Spinal cord (tissue), 10 donors: ENCODE results near the gene ZNF521. TPM values are rescaled to one million over a fixed set of nuclear protein-coding genes. Genes with fewer than 3 reads are reported as not detected.

Source experiments
- DNase-seq, 6 donors: peaks; one replicate each; pipeline versions ENCODE4 v3.0.0 to v3.0.0-alpha.2; 2013 to 2015; ENCODE audit warnings: low spot score in 6 of 6, low read depth in 4 of 6
- H3K27ac ChIP-seq: one replicate; pipeline ENCODE4 v1.5.1; 2013; ENCODE audit warnings: low read depth, low read length, control low read depth
- H3K27me3 ChIP-seq: one replicate; pipeline ENCODE4 v1.6.1; 2013; ENCODE audit warnings: low read length; ENCODE audit not compliant: control insufficient read depth, insufficient read depth
- H3K36me3 ChIP-seq: one replicate; pipeline ENCODE4 v1.6.1; 2013; ENCODE audit warnings: low read length; ENCODE audit not compliant: control insufficient read depth, insufficient read depth
- H3K4me1 ChIP-seq: one replicate; pipeline ENCODE4 v1.6.1; 2013; ENCODE audit warnings: low read length; ENCODE audit not compliant: control insufficient read depth, insufficient read depth
- H3K4me3 ChIP-seq: one replicate; pipeline ENCODE4 v1.5.1; 2013; ENCODE audit warnings: low read depth, low read length, control low read depth
- H3K9me3 ChIP-seq: one replicate; pipeline ENCODE4 v1.6.1; 2013; ENCODE audit warnings: low read length; ENCODE audit not compliant: control insufficient read depth, insufficient read depth
- WGBS: methylation state at CpG from one replicate; pipeline ENCODE4 v1.1.5; 2013; ENCODE audit warnings: missing lambda C conversion rate; ENCODE audit not compliant: insufficient coverage; 5-methylcytosine and 5-hydroxymethylcytosine counted together
- polyA plus RNA-seq, 2 donors: library from polyadenylated mRNA; unstranded; fragments of 120-200 nt; gene quantifications; one replicate each; pipeline ENCODE4 v1.2.1, GENCODE V29; 2013; ENCODE audit not compliant: insufficient read length in 2 of 2
- total RNA-seq, 2 donors: library from RNA; depleted of rRNA in 1 of 2; stranded (reverse); fragments of 120-200 nt in 1 of 2; fragments of >200 nt in 1 of 2; gene quantifications; one replicate each; pipeline versions ENCODE4 v1.2.3 to v1.2.4, GENCODE V29; 2013 to 2014
- donor health status: healthy.

ZNF521 gene
- total and polyA plus RNA-seq, 4 donors: 54.8 to 64.4 (median 62.1) TPM

DNA sequence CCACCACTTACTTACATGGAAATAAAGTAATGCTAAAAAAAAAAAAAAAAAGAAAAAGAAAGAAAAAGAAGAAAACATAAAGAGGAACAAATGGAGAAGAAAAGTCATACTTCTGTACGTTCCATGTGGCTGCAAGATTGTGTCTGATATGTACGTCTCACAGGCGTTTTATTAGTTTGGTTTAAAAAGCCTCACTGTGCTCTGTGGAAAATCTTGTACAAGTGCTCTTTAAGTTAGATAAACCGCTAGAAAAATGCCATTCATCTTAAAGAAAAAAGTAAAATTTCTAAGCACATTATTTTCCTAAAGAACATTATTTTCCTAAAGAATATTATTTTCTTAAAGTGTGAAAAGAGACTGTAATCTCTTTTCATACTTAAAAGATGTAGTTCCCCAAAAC lies 165.1 kb downstream of the ZNF521 start:
- Histone ChIP-seq H3K4me1 (peaks cover 3% of the 10 kb centered on the region), H3K36me3 (no peaks in the 10 kb centered on the region), H3K27me3 (no peaks in the 10 kb centered on the region), H3K9me3 (no peaks in the 10 kb centered on the region), H3K27ac (no peak overlapping the region), H3K4me3 (no peak overlapping the region)
- no peak for DNase-seq
- WGBS: 60% methylated on average over 1 of the region's 4 CpGs

DNA sequence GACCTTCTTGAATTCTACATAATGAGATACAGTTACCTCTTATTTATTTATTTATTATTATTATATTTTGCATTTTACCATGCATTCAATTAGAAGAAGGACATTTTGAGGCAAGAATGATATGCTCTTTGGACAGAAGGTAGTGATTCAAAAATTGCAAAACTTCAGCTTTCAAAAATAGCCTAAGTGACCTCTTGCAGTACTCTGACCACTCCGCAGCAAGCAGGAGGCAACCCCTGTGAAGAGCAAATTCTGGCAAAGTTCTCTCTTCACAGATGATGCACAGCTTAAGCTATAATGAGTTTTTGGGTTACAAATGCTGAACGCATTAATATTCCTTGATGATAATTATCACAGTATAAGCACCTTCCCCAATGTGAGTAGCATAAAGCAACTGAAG lies 170.0 kb downstream of the ZNF521 start:
- H3K27ac ChIP-seq: no peak overlapping the region
- H3K27me3 ChIP-seq: no peaks in the 10 kb centered on the region
- H3K4me1 ChIP-seq: no peaks in the 10 kb centered on the region
- no peak overlapping the region for H3K4me3 ChIP-seq
- no peaks in the 10 kb centered on the region for H3K9me3 ChIP-seq
- no CpG with 5 or more reads among the region's 2 CpGs for WGBS
- no peak for DNase-seq
- no peaks in the 10 kb centered on the region for H3K36me3 ChIP-seq

DNA sequence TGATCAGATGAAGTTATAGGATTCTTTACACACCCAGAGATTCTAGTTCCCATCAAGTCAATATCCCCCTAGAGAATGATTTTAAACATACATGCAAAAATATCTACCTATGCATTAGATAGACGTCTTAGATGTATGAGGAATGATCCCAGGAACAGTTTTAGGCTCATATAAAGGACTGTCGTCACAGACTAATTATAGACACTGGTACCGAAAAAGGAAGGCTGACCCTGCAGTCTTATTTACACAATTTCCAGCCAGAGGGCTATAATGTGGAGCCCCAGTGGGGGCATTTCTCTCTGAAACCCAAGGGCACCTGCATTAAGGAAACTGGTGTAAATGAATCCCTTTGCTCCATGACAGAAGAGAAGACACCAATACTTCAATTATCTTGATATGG lies 170.4 kb downstream of the ZNF521 start:
- H3K27me3 ChIP-seq: no peaks in the 10 kb centered on the region
- no peaks in the 10 kb centered on the region for H3K36me3 ChIP-seq

DNA sequence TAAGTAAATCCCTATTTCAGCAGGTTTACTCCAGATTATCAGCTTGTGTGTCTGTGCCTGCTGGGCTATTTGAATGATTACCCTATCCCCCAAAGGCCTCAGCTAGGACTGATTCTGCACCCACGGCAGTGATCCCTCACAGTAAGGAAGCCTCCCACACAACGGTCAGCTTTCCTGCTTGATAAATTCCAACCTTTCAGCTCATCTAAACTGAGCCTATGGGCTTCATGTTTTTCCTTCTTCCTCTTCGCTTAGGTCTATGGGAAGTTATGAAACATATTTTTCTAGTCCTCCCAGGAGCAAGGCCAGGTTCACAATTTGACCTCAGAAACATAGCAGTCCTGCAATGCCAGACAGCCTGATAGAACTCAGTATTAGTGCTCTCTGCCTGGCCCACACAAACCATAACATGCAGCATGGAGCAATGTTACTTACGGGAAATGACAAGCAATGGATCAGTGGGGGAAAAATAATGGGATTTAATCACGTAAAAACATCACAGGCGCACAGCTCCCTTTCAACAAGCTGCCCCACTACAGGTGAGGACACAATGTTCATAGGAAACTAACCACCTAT lies 170.9 kb downstream of the ZNF521 start:
- no peak overlapping the region for H3K27ac ChIP-seq
- no peak for DNase-seq
- no peaks in the 10 kb centered on the region for H3K9me3 ChIP-seq
- no peaks in the 10 kb centered on the region for H3K27me3 ChIP-seq
- no peak overlapping the region for H3K4me3 ChIP-seq
- peaks cover 5% of the 10 kb centered on the region for H3K4me1 ChIP-seq
- H3K36me3 ChIP-seq: no peaks in the 10 kb centered on the region
- no CpG with 5 or more reads among the region's 6 CpGs for whole genome bisulfite sequencing

More for the DNA sequence above, 170.4 kb downstream of the ZNF521 start:
- Histone ChIP-seq H3K4me3 (no peak overlapping the region), H3K4me1 (peaks cover 3% of the 10 kb centered on the region), H3K27ac (no peak overlapping the region), H3K9me3 (no peaks in the 10 kb centered on the region)
- WGBS: no CpG with 5 or more reads among the region's 3 CpGs
- DNase-seq: no peak

DNA sequence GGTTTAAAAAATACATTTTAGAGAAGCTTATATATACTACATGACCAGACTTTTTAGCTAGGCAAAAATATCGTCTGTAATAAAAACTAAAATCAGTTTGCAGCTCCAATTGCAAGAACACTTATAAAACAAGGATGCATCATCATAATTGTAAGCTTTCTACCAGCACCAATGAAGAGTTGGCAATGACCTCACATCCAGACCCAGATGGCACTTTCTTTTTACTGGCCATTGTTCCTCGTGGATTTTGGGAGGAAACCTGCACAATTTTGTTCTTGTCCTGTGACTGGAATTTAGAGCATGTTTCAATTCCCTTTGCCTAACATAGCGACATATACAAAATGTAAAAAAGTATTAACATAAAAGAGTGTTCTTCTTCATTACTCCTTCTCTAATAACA lies 174.3 kb downstream of the ZNF521 start:
- DNase-seq: no peak
- H3K36me3 ChIP-seq: no peaks in the 10 kb centered on the region
- no CpG with 5 or more reads among the region's 3 CpGs for WGBS
- peaks cover 5% of the 10 kb centered on the region for H3K4me1 ChIP-seq
- no peaks in the 10 kb centered on the region for H3K27me3 ChIP-seq
- H3K27ac ChIP-seq: no peak overlapping the region
- H3K9me3 ChIP-seq: no peaks in the 10 kb centered on the region
- H3K4me3 ChIP-seq: no peak overlapping the region

DNA sequence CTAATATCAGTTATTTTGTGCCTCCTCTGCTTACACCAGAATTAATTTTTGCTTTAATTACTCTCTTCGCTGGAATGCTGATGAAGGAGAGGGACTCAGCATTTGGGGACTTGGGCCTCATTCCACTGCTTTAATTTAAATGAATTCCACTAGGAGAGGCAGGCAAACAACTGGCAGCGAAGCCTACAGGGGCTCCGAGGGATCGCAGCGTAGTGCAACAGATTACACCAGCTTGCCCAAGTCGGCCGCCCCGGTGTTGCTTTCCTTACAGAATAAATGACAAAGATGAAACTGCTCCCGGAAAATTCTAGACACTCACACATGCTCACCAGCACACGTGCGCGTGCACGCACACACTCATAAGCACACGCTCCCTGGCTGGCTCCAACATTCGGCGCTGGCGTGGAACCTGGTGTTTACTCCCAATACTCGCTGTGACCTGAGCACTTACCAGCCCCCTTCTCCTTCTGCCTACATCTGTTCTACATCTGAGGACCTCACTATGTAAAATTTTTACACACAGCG lies 175.4 kb downstream of the ZNF521 start:
- H3K27ac ChIP-seq: no peak overlapping the region
- WGBS: 62% methylated on average over 17 of the region's 19 CpGs
- H3K36me3 ChIP-seq: no peaks in the 10 kb centered on the region
- DNase-seq: no peak
- peaks cover 5% of the 10 kb centered on the region for H3K4me1 ChIP-seq
- no peaks in the 10 kb centered on the region for H3K9me3 ChIP-seq
- H3K27me3 ChIP-seq: no peaks in the 10 kb centered on the region
- H3K4me3 ChIP-seq: no peak overlapping the region

DNA sequence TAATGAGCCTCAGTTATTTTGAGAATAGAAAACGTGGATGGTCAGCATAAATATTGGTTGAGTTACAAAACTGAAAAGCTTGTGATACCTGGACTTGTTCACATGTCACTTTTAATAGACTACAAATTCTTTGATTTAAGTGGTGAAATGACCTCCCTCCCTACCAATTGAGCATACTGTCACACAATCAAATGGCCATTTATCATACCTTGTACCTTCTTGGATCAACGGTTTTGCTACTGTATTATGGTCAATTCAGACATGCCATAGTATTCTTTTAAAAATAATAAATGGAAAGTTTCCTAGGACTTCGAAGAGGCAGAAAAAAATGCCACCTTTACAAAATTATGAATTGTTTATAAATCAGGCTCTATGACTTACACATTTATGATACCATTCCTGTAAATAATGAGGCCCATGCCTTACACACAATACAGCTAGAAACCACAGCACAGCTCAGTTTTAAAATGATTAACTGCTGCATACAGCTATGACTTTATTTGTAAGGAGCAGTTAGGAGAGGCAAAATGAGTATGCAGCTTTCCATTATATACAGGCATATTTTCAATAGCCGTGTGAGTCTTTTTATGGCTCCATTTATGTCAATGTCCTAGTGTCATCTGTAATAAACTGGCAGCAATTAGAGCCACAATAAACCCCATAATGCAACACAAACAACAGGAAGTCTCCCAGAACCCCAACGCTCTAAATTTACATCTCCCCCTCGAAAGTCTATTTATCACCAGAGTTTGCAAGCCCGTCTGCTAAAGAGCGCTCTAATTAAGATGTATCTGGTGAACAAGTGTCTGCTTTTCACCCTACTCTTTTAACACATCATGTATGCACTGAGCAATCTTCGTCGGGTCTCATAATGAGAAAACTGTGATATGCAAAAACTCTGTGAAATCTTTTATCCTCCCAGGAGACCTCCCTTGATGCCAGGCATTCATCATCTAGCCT lies 176.1 kb downstream of the ZNF521 start:
- Histone ChIP-seq H3K4me1 (peaks cover 5% of the 10 kb centered on the region), H3K27ac (no peak overlapping the region), H3K9me3 (no peaks in the 10 kb centered on the region), H3K36me3 (no peaks in the 10 kb centered on the region), H3K4me3 (no peak overlapping the region), H3K27me3 (no peaks in the 10 kb centered on the region)
- no CpG with 5 or more reads among the region's 10 CpGs for WGBS
- peak in 2 of 6 donors; percentile 29 to 96 for DNase-seq

DNA sequence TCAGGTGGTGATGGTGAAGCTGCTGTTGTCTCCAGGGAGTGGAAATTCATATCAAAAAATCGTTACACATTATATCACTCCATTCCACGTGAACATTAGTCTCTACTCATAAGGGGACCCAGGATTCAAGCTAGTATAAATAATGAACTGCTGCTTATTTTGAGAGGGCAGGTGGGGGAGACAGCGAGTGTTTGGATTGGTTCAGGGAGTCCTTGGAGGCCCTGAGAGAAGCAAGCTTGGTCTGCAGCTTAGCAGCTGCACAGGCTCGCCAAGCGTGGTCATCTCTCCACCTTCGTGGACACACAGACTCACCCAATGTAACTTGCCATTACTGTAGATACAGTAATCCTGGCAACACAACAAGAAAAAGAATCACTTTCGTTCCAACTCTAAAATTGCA lies 177.6 kb downstream of the ZNF521 start:
- WGBS: 83% methylated on average over 5 of the region's 7 CpGs
- H3K4me3 ChIP-seq: no peak overlapping the region
- H3K36me3 ChIP-seq: no peaks in the 10 kb centered on the region
- H3K27ac ChIP-seq: no peak overlapping the region
- DNase-seq: no peak
- H3K27me3 ChIP-seq: no peaks in the 10 kb centered on the region
- H3K9me3 ChIP-seq: no peaks in the 10 kb centered on the region
- H3K4me1 ChIP-seq: peaks cover 5% of the 10 kb centered on the region

DNA sequence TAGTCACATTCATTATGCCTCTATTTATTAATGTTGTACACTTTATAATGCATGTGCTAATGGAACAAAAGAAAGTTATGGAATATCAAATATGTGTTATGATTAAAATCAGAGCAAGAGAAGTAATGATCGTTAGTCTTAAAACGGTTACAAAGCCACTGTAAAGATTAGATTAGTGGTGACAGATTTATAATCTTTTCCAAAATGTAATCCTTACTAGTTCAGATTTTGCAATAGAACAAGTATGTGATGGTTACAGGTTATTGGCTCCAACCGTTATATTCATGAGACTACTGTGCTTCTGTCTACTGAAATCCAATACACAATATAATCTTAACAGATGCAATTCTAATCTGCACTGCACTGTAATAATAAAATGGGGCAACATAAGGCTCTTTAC lies 180.6 kb downstream of the ZNF521 start:
- no peaks in the 10 kb centered on the region for H3K27me3 ChIP-seq
- no peaks in the 10 kb centered on the region for H3K36me3 ChIP-seq
- H3K4me3 ChIP-seq: no peak overlapping the region
- peaks cover under 1% of the 10 kb centered on the region for H3K4me1 ChIP-seq
- no peak for DNase-seq
- WGBS: no CpG with 5 or more reads among the region's 3 CpGs
- H3K27ac ChIP-seq: no peak overlapping the region
- no peaks in the 10 kb centered on the region for H3K9me3 ChIP-seq
